Naive B cell (primary cell): Measurements from ENCODE around the gene MS4A13. TPM values are rescaled to one million over a fixed set of nuclear protein-coding genes. Genes with fewer than 3 reads are reported as not detected.
A peak's percentile ranks its signal among the peaks of the same experiment; 100 is the strongest.

Experiments used
- ATAC-seq, 2 donors: fragments of 150-1000 bp; cut with Tn5 transposase; 2 replicates each; pipeline ENCODE4 v1.10.0; 2021; ENCODE audit warnings: low read depth in 2 of 2, mild to moderate bottlenecking in 2 of 2, moderate library complexity in 2 of 2
- DNase-seq: peaks from one replicate; pipeline ENCODE4 v3.0.0; 2022
- H3K27ac Mint-ChIP-seq, 6 donors: one replicate each; pipeline ENCODE4 v1.8.0; 2020 to 2022; ENCODE audit warnings: mild to moderate bottlenecking in 6 of 6, mixed read lengths in 6 of 6, moderate library complexity in 5 of 6, inconsistent platforms in 2 of 6
- H3K27me3 Mint-ChIP-seq, 3 donors: one replicate each; pipeline ENCODE4 v1.8.0; 2021 to 2022; ENCODE audit warnings: mixed read lengths in 3 of 3, mild to moderate bottlenecking in 1 of 3
- H3K36me3 Mint-ChIP-seq, 2 donors: one replicate each; pipeline ENCODE4 v1.8.0; 2020 to 2022; ENCODE audit warnings: mixed read lengths in 2 of 2, inconsistent platforms in 1 of 2, mild to moderate bottlenecking in 1 of 2
- H3K4me1 Mint-ChIP-seq, 3 donors: one replicate each; pipeline ENCODE4 v1.8.0; 2020 to 2022; ENCODE audit warnings: mixed read lengths in 3 of 3, inconsistent platforms in 1 of 3, mild to moderate bottlenecking in 1 of 3, moderate library complexity in 1 of 3
- H3K4me3 Mint-ChIP-seq, 8 donors: one replicate each; pipeline ENCODE4 v1.8.0; 2020 to 2022; ENCODE audit warnings: mild to moderate bottlenecking in 8 of 8, mixed read lengths in 8 of 8, moderate library complexity in 8 of 8, inconsistent platforms in 2 of 8
- H3K9me3 Mint-ChIP-seq, 7 donors: one replicate each; pipeline ENCODE4 v1.8.0; 2020 to 2022; ENCODE audit warnings: mixed read lengths in 7 of 7, mild to moderate bottlenecking in 5 of 7, inconsistent platforms in 2 of 7, moderate library complexity in 1 of 7
- polyA plus RNA-seq, 6 donors: library from polyadenylated mRNA; unstranded; fragments of 300-500 nt; fragmentation: Illumina TruSeq; gene quantifications; one replicate each; pipeline ENCODE4 v1.2.3, GENCODE V29; 2021; ENCODE audit warnings: low read depth in 6 of 6

MS4A13 gene
- not detected for polyA plus RNA-seq

- ATAC-seq (no peak), DNase-seq (no peak)
- peaks cover 0 to 8% of the 10 kb centered on the region in 2 donors for H3K36me3 Mint-ChIP-seq
- peaks cover 8 to 19% (median 16%) of the 10 kb centered on the region in 3 donors for H3K27me3 Mint-ChIP-seq
- no peak within 1 kb of the TSS for H3K4me3 Mint-ChIP-seq
- peak within 1 kb of the TSS in 2 of 6 donors; percentile 6 to 16 for H3K27ac Mint-ChIP-seq
- H3K4me1 Mint-ChIP-seq: peaks cover 7 to 23% (median 22%) of the 10 kb centered on the region in 3 donors
- H3K9me3 Mint-ChIP-seq: peaks cover 0 to 14% (median 3%) of the 10 kb centered on the region in 7 donors
Observed at GRCh38 chr11:60515144-60515855, at the start of gene MS4A13. MS4A13 (plus strand) TSS chr11:60515392; CDS start chr11:60518084, 2,692 bp downstream.

- Mint-ChIP-seq H3K27me3 (no peaks in the 10 kb centered on the region), H3K36me3 (peaks cover 23 to 50% of the 10 kb centered on the region in 2 donors), H3K27ac (peak overlapping the region in 4 of 6 donors; percentile 9 to 94 (median 76)), H3K4me3 (no peak overlapping the region), H3K4me1 (peaks cover 43 to 78% (median 73%) of the 10 kb centered on the region in 3 donors), H3K9me3 (no peaks in the 10 kb centered on the region)
- ATAC-seq: no peak
- DNase-seq: no peak
Observed at GRCh38 chr11:60468829-60469228, 46.4 kb upstream of the MS4A13 start.

- peak overlapping the region; percentile 1 to 94 (median 84) for H3K27ac Mint-ChIP-seq
- DNase-seq (no peak), ATAC-seq (peak in 1 of 2 donors; percentile 28)
- H3K4me3 Mint-ChIP-seq: peak overlapping the region in 1 of 8 donors; percentile 12
- H3K36me3 Mint-ChIP-seq: peaks cover 23 to 42% of the 10 kb centered on the region in 2 donors
- H3K9me3 Mint-ChIP-seq: peaks cover 0 to 3% (median 0%) of the 10 kb centered on the region in 7 donors
- no peaks in the 10 kb centered on the region for H3K27me3 Mint-ChIP-seq
- peaks cover 36 to 69% (median 66%) of the 10 kb centered on the region in 3 donors for H3K4me1 Mint-ChIP-seq
Observed at GRCh38 chr11:60469723-60470122, 45.5 kb upstream of the MS4A13 start.

GRCh38 chr11:60477035-60477445 lies 38.2 kb upstream of the MS4A13 start:
- DNase-seq: peak; percentile 88

GRCh38 chr11:60482361-60482760 lies 32.8 kb upstream of the MS4A13 start:
- Mint-ChIP-seq H3K36me3 (peaks cover 8 to 9% of the 10 kb centered on the region in 2 donors), H3K4me3 (peak overlapping the region; percentile 16 to 81 (median 50)), H3K27me3 (no peaks in the 10 kb centered on the region), H3K27ac (peak overlapping the region; percentile 89 to 98 (median 94)), H3K9me3 (peaks cover 0 to 15% (median 3%) of the 10 kb centered on the region in 7 donors), H3K4me1 (peaks cover 76 to 82% (median 80%) of the 10 kb centered on the region in 3 donors)
- ATAC-seq (peak; percentile 79 to 84), DNase-seq (peak; percentile 45)

More at GRCh38 chr11:60477035-60477445, 38.2 kb upstream of the MS4A13 start:
- Mint-ChIP-seq H3K4me3 (peak overlapping the region; percentile 57 to 83 (median 68)), H3K27me3 (no peaks in the 10 kb centered on the region), H3K9me3 (peaks cover 0 to 15% (median 4%) of the 10 kb centered on the region in 7 donors), H3K36me3 (peaks cover 8 to 15% of the 10 kb centered on the region in 2 donors), H3K4me1 (peaks cover 53 to 63% (median 60%) of the 10 kb centered on the region in 3 donors), H3K27ac (peak overlapping the region; percentile 90 to 98 (median 96))
- peak; percentile 94 to 95 for ATAC-seq

GRCh38 chr11:60485987-60486386 lies 29.2 kb upstream of the MS4A13 start:
- peaks cover 45 to 52% (median 46%) of the 10 kb centered on the region in 3 donors for H3K4me1 Mint-ChIP-seq
- peaks cover 0 to 4% of the 10 kb centered on the region in 2 donors for H3K36me3 Mint-ChIP-seq
- peak; percentile 81 to 86 for ATAC-seq
- peak; percentile 63 for DNase-seq
- H3K9me3 Mint-ChIP-seq: peaks cover 0 to 12% (median 0%) of the 10 kb centered on the region in 7 donors
- H3K4me3 Mint-ChIP-seq: peak overlapping the region in 2 of 8 donors; percentile 40 to 42
- H3K27me3 Mint-ChIP-seq: no peaks in the 10 kb centered on the region
- H3K27ac Mint-ChIP-seq: peak overlapping the region in 5 of 6 donors; percentile 18 to 92 (median 72)

- Mint-ChIP-seq H3K4me3 (no peak within 1 kb of the TSS), H3K4me1 (peaks cover 0 to 17% (median 13%) of the 10 kb centered on the region in 3 donors), H3K9me3 (no peaks in the 10 kb centered on the region), H3K27me3 (no peaks in the 10 kb centered on the region), H3K27ac (peak within 1 kb of the TSS in 2 of 6 donors; percentile 35 to 49), H3K36me3 (no peaks in the 10 kb centered on the region)
- DNase-seq: no peak
- no peak for ATAC-seq
Observed at GRCh38 chr11:60492488-60493009, 22.6 kb upstream of the MS4A13 start, which contains the start of gene MS4A12. MS4A12 (plus strand) TSS chr11:60492778; CDS start chr11:60497319, 4,541 bp downstream.

GRCh38 chr11:60493454-60493853 lies 21.7 kb upstream of the MS4A13 start:
- H3K36me3 Mint-ChIP-seq: no peaks in the 10 kb centered on the region
- ATAC-seq (no peak), DNase-seq (no peak)
- no peak overlapping the region for H3K4me3 Mint-ChIP-seq
- H3K27ac Mint-ChIP-seq: no peak overlapping the region
- peaks cover 7 to 26% (median 22%) of the 10 kb centered on the region in 3 donors for H3K4me1 Mint-ChIP-seq
- no peaks in the 10 kb centered on the region for H3K27me3 Mint-ChIP-seq
- peaks cover 0 to 3% (median 0%) of the 10 kb centered on the region in 7 donors for H3K9me3 Mint-ChIP-seq

GRCh38 chr11:60498399-60498798 lies 16.8 kb upstream of the MS4A13 start:
- ATAC-seq: peak; percentile 63 to 69
- Mint-ChIP-seq H3K4me3 (peak overlapping the region in 6 of 8 donors; percentile 16 to 79 (median 62)), H3K9me3 (peaks cover 0 to 3% (median 0%) of the 10 kb centered on the region in 7 donors), H3K4me1 (peaks cover 20 to 50% (median 41%) of the 10 kb centered on the region in 3 donors), H3K36me3 (no peaks in the 10 kb centered on the region), H3K27ac (peak overlapping the region; percentile 74 to 98 (median 92)), H3K27me3 (no peaks in the 10 kb centered on the region)
- DNase-seq: peak; percentile 50

- Mint-ChIP-seq H3K36me3 (no peaks in the 10 kb centered on the region), H3K27me3 (no peaks in the 10 kb centered on the region), H3K27ac (peak overlapping the region; percentile 74 to 98 (median 92)), H3K4me3 (peak overlapping the region in 6 of 8 donors; percentile 16 to 79 (median 62)), H3K4me1 (peaks cover 20 to 53% (median 41%) of the 10 kb centered on the region in 3 donors), H3K9me3 (peaks cover 0 to 3% (median 0%) of the 10 kb centered on the region in 7 donors)
- ATAC-seq: peak; percentile 92 to 95
- DNase-seq: peak; percentile 73
Observed at GRCh38 chr11:60498853-60499252, 16.3 kb upstream of the MS4A13 start.

GRCh38 chr11:60500276-60500910 lies 14.8 kb upstream of the MS4A13 start:
- no peak for DNase-seq
- Mint-ChIP-seq H3K4me3 (no peak overlapping the region), H3K27ac (peak overlapping the region in 2 of 6 donors; percentile 47 to 90), H3K36me3 (no peaks in the 10 kb centered on the region), H3K9me3 (peaks cover 0 to 3% (median 0%) of the 10 kb centered on the region in 7 donors), H3K4me1 (peaks cover 20 to 64% (median 48%) of the 10 kb centered on the region in 3 donors), H3K27me3 (no peaks in the 10 kb centered on the region)
- no peak for ATAC-seq

- peak overlapping the region in 1 of 6 donors; percentile 39 for H3K27ac Mint-ChIP-seq
- ATAC-seq (no peak), DNase-seq (no peak)
- peaks cover 20 to 54% (median 41%) of the 10 kb centered on the region in 3 donors for H3K4me1 Mint-ChIP-seq
- H3K4me3 Mint-ChIP-seq: no peak overlapping the region
- H3K9me3 Mint-ChIP-seq: peaks cover 0 to 3% (median 0%) of the 10 kb centered on the region in 7 donors
- H3K36me3 Mint-ChIP-seq: no peaks in the 10 kb centered on the region
- H3K27me3 Mint-ChIP-seq: no peaks in the 10 kb centered on the region
Observed at GRCh38 chr11:60502221-60502775, 12.9 kb upstream of the MS4A13 start.
